ENCODE measurements around the gene KCNJ6.

Gene KCNJ6

GRCh38 chr21:37903396-37903795, 12.9 kb downstream of the KCNJ6 start:
- DNase-seq, result no peak

- no peak for DNase-seq
These were observed 17.1 kb downstream of the KCNJ6 start for GRCh38 chr21:37899146-37899545.

- no peak for DNase-seq
These were observed 19.5 kb downstream of the KCNJ6 start for GRCh38 chr21:37896788-37897187.

- DNase-seq, result no peak
These were observed 24.3 kb downstream of the KCNJ6 start for GRCh38 chr21:37891972-37892371.

- DNase-seq, result no peak
These were observed 27.6 kb downstream of the KCNJ6 start for GRCh38 chr21:37888659-37889058.

- no peak for DNase-seq
These were observed 29.4 kb downstream of the KCNJ6 start for GRCh38 chr21:37886726-37887299.

- DNase-seq, result no peak
These were observed 30.1 kb downstream of the KCNJ6 start for GRCh38 chr21:37886120-37886519.

- DNase-seq, result no peak
These were observed 37.2 kb downstream of the KCNJ6 start for GRCh38 chr21:37878946-37879660.

- no peak for DNase-seq
These were observed 38.2 kb downstream of the KCNJ6 start for GRCh38 chr21:37877888-37878684.

- no peak for DNase-seq
These were observed 39.1 kb downstream of the KCNJ6 start for GRCh38 chr21:37877171-37877570.

GRCh38 chr21:37876561-37876960, 39.7 kb downstream of the KCNJ6 start:
- no peak for DNase-seq

GRCh38 chr21:37874904-37875780, 41.1 kb downstream of the KCNJ6 start:
- no peak for DNase-seq

GRCh38 chr21:37874481-37874880, 41.8 kb downstream of the KCNJ6 start:
- no peak for DNase-seq

- no peak for DNase-seq
These were observed 42.6 kb downstream of the KCNJ6 start for GRCh38 chr21:37873655-37874054.

- DNase-seq, result no peak
These were observed 45.0 kb downstream of the KCNJ6 start for GRCh38 chr21:37871121-37871862.

- no peak for DNase-seq
These were observed 46.0 kb downstream of the KCNJ6 start for GRCh38 chr21:37870221-37870620.

GRCh38 chr21:37869661-37870060, 46.6 kb downstream of the KCNJ6 start:
- no peak for DNase-seq

- DNase-seq, result no peak
These were observed 47.6 kb downstream of the KCNJ6 start for GRCh38 chr21:37868446-37869295.

- no peak for DNase-seq
These were observed 50.2 kb downstream of the KCNJ6 start for GRCh38 chr21:37866027-37866426.

GRCh38 chr21:37865156-37865555, 51.1 kb downstream of the KCNJ6 start:
- DNase-seq, result no peak

GRCh38 chr21:37863842-37864241, 52.4 kb downstream of the KCNJ6 start:
- DNase-seq, result peak in 1 of 5 experiments; percentile 3

Measured in T-helper 2 cell (primary cell).